A549 (cell line): ENCODE data around the gene INO80D. TPM values are rescaled to one million over a fixed set of nuclear protein-coding genes. Genes with fewer than 3 reads are reported as not detected.

ENCODE experiments used
- ATAC-seq, 2 experiments: fragments of 200-7000 bp in 1 of 2; fragments of >200 bp in 1 of 2; cut with Nextera tagmentation in 1 of 2; cut with Tn5 transposase in 1 of 2; 3 replicates each; pipeline versions ENCODE4 v1.8.0 to v1.9.1; 2018 to 2020; ENCODE audit warnings: mild to moderate bottlenecking in 1 of 2, moderate library complexity in 1 of 2
- CTCF ChIA-PET: fragments of 300-600 bp; sonication (Branson Sonifier 250); formaldehyde crosslinking; extraction: SDS; loops from one replicate; lab custom pipeline; 2021; ENCODE audit warnings: antibody characterized with exemption, inconsistent platforms; lab: Yijun Ruan, JAX
- POLR2A ChIA-PET: fragments of 350-600 bp; formaldehyde crosslinking; extraction: SDS; loops from one replicate; lab custom pipeline; 2021; ENCODE audit warnings: antibody characterized with exemption, inconsistent platforms; lab: Yijun Ruan, JAX
- DNase-seq, 2 experiments: peaks; one replicate each; pipeline versions ENCODE4 v3.0.0 to v3.0.0-alpha.2; 2011 to 2016; ENCODE audit warnings: low read depth in 1 of 2, low spot score in 1 of 2
- FAIRE-seq: peaks from 2 replicates; lab custom pipeline; 2011; peaks lifted over from hg19 to GRCh38; lab: Jason Lieb, UNC
- H3K27ac ChIP-seq, 2 experiments: fragments of >200 bp; sonication (Bioruptor Twin); formaldehyde crosslinking; 3 replicates each; pipeline ENCODE4 v1.5.1; 2016 to 2017
- H3K4me1 ChIP-seq: fragments of >200 bp; sonication (Bioruptor Twin); formaldehyde crosslinking; 3 replicates; pipeline ENCODE4 v1.6.1; 2016
- H3K4me2 ChIP-seq: fragments of >200 bp; sonication (Bioruptor Twin); formaldehyde crosslinking; 3 replicates; pipeline ENCODE4 v1.6.1; 2016
- H3K4me3 ChIP-seq: fragments of >200 bp; sonication (Bioruptor Twin); formaldehyde crosslinking; 3 replicates; pipeline ENCODE4 v1.5.1; 2016
- H3K9me3 ChIP-seq: fragments of >200 bp; sonication (Bioruptor Twin); formaldehyde crosslinking; 3 replicates; pipeline ENCODE4 v1.6.1; 2016
- BCL3 ChIP-seq: fragments of >200 bp; sonication (Bioruptor Twin); formaldehyde crosslinking; IDR thresholded peaks from 3 replicates; pipeline ENCODE4 v1.6.1; 2016
- CBX8 ChIP-seq: fragments of 200-600 bp; sonication (generic); IDR thresholded peaks from 2 replicates; pipeline ENCODE4 v1.6.1; 2016
- CEBPB ChIP-seq, 2 experiments: fragments of >200 bp in 1 of 2; sonication (Bioruptor Twin) in 1 of 2; formaldehyde crosslinking in 1 of 2; IDR thresholded peaks; 2 replicates each; pipeline ENCODE4 v1.6.1; 2012 to 2016
- EHMT2 ChIP-seq: fragments of 200-600 bp; sonication (generic); IDR thresholded peaks from 2 replicates; pipeline ENCODE4 v1.6.1; 2016; ENCODE audit warnings: antibody characterized with exemption, low read depth, mild to moderate bottlenecking, moderate library complexity
- ELK1 ChIP-seq: fragments of 150-350 bp; IDR thresholded peaks from 2 replicates; pipeline ENCODE4 v1.6.1; 2014; ENCODE audit warnings: low read depth, mild to moderate bottlenecking, low read length
- ESRRA ChIP-seq: fragments of 150-350 bp; IDR thresholded peaks from 2 replicates; pipeline ENCODE4 v1.6.1; 2014; ENCODE audit warnings: mild to moderate bottlenecking, low read length, borderline replicate concordance
- FOSL2 ChIP-seq, 2 experiments: fragments of 450-650 bp in 1 of 2; fragments of >200 bp in 1 of 2; sonication (Bioruptor Twin) in 1 of 2; formaldehyde crosslinking; IDR thresholded peaks; 2 replicates each; pipeline versions ENCODE4 v1.5.0 to v1.6.1; 2016 to 2020; ENCODE audit warnings: mild to moderate bottlenecking in 1 of 2, moderate library complexity in 1 of 2
- HEYL ChIP-seq: fragments of 250-450 bp; sonication (Bioruptor Pico); IDR thresholded peaks from 2 replicates; pipeline ENCODE4 v1.8.0; 2021; ENCODE audit warnings: mild to moderate bottlenecking, moderate library complexity
- HOXB5 ChIP-seq: fragments of 250-450 bp; sonication (Bioruptor Pico); IDR thresholded peaks from 2 replicates; pipeline ENCODE4 v1.5.0; 2020; ENCODE audit warnings: mild to moderate bottlenecking, moderate library complexity
- JUNB ChIP-seq: fragments of >200 bp; sonication (Bioruptor Twin); formaldehyde crosslinking; IDR thresholded peaks from 2 replicates; pipeline ENCODE4 v1.6.1; 2016
- KDM1A ChIP-seq: fragments of 200-600 bp; sonication (generic); IDR thresholded peaks from 2 replicates; pipeline ENCODE4 v1.6.1; 2016; ENCODE audit warnings: low read depth, mild to moderate bottlenecking
- KDM5A ChIP-seq: fragments of 200-600 bp; sonication (generic); IDR thresholded peaks from 2 replicates; pipeline ENCODE4 v1.6.1; 2016; ENCODE audit warnings: antibody characterized with exemption, mild to moderate bottlenecking
- MAFK ChIP-seq: fragments of 450-650 bp; IDR thresholded peaks from 2 replicates; pipeline ENCODE4 v1.6.1; 2014; ENCODE audit not compliant: partially characterized antibody
- NPAS2 ChIP-seq: fragments of 250-450 bp; sonication (Bioruptor Pico); IDR thresholded peaks from 2 replicates; pipeline ENCODE4 v1.8.0; 2022; ENCODE audit warnings: mild to moderate bottlenecking, moderate library complexity, borderline replicate concordance
- NR3C1 ChIP-seq: fragments of >200 bp; sonication (Bioruptor Twin); formaldehyde crosslinking; IDR thresholded peaks from 3 replicates; pipeline ENCODE4 v1.6.1; 2017
- PHF8 ChIP-seq: fragments of 200-600 bp; sonication (generic); IDR thresholded peaks from 2 replicates; pipeline ENCODE4 v1.6.1; 2016; ENCODE audit warnings: low read depth, mild to moderate bottlenecking, antibody characterized with exemption, moderate library complexity, borderline replicate concordance
- POLR2A ChIP-seq: IDR thresholded peaks from 2 replicates; pipeline ENCODE4 v1.6.1; 2012; ENCODE audit warnings: mild to moderate bottlenecking, low read length
- RCOR1 ChIP-seq: fragments of 150-350 bp; IDR thresholded peaks from 2 replicates; pipeline ENCODE4 v1.6.1; 2014; ENCODE audit warnings: antibody characterized with exemption, low read length, low read depth
- REST ChIP-seq: fragments of 200-600 bp; sonication (generic); IDR thresholded peaks from 2 replicates; pipeline ENCODE4 v1.6.1; 2016; ENCODE audit warnings: antibody characterized with exemption, mild to moderate bottlenecking, moderate library complexity
- SMC3 ChIP-seq: fragments of >200 bp; sonication (Bioruptor Twin); formaldehyde crosslinking; IDR thresholded peaks from 3 replicates; pipeline ENCODE4 v1.6.1; 2018; ENCODE audit warnings: inconsistent platforms
- SREBF2 ChIP-seq: fragments of 450-650 bp; IDR thresholded peaks from 2 replicates; pipeline ENCODE4 v1.6.1; 2014; ENCODE audit warnings: mild to moderate bottlenecking, moderate library complexity
- TFCP2L1 ChIP-seq: fragments of 250-450 bp; sonication (Bioruptor Pico); IDR thresholded peaks from 2 replicates; pipeline ENCODE4 v1.5.0; 2021; ENCODE audit warnings: mild to moderate bottlenecking
- ZC3H11A ChIP-seq: fragments of 450-650 bp; IDR thresholded peaks from 2 replicates; pipeline ENCODE4 v1.6.1; 2014; ENCODE audit warnings: antibody characterized with exemption, mild to moderate bottlenecking
- ZSCAN20 ChIP-seq: fragments of 250-450 bp; sonication (Bioruptor Pico); IDR thresholded peaks from 2 replicates; pipeline ENCODE4 v1.8.0; 2022; ENCODE audit warnings: mild to moderate bottlenecking, moderate library complexity
- WGBS: methylation state at CpG from one replicate; pipeline ENCODE4 v1.1.6; 2017; ENCODE audit errors: missing lambda C conversion rate; 5-methylcytosine and 5-hydroxymethylcytosine counted together
- polyA plus RNA-seq, 4 experiments: library from polyadenylated mRNA; depleted of rRNA in 3 of 4; stranded (reverse); fragments of >200 nt; fragmentation: RNase III in 1 of 4; extraction: RNeasy Plus Mini Kit Qiagen cat#74134 plus additional on column Dnase treatment in 1 of 4; gene quantifications; 2 replicates in 3 of 4; 3 replicates in 1 of 4; pipeline ENCODE4 v1.2.3, GENCODE V29; 2011 to 2017

Gene INO80D
- polyA plus RNA-seq, 2 of the 4 experiments (the other 2 are of a cell fraction): 1.4 to 5.0 TPM

- ChIA-PET POLR2A (no interaction called here), CTCF (interaction anchor here (0.7 to 2.2 kb wide), 3 partner anchors 9 to 56 kb away, joined by 3 to 9 read pairs (median 4); no protein-coding TSS in a partner anchor)
- Histone ChIP-seq H3K4me3 (no peak overlapping the region), H3K27ac (no peak overlapping the region), H3K9me3 (no peaks in the 10 kb centered on the region), H3K4me2 (no peak overlapping the region; the same call in 2 of the 3 replicates)
- ATAC-seq (no peak), DNase-seq (no peak), FAIRE-seq (no peak)
- TF ChIP-seq EHMT2: no peak
- no peak for TF ChIP-seq ZC3H11A
- no peak for TF ChIP-seq RCOR1
- no peak for TF ChIP-seq NPAS2 (CRISPR knock-in tag)
- no peak for TF ChIP-seq TFCP2L1 (CRISPR knock-in tag)
- TF ChIP-seq, all 56 proteins: peak for 0
- peaks cover 10% of the 10 kb centered on the region; the same call in 2 of the 3 replicates for H3K4me1 ChIP-seq
Observed at GRCh38 chr2:206088248-206088647, 2.3 kb upstream of the INO80D start.

DNA sequence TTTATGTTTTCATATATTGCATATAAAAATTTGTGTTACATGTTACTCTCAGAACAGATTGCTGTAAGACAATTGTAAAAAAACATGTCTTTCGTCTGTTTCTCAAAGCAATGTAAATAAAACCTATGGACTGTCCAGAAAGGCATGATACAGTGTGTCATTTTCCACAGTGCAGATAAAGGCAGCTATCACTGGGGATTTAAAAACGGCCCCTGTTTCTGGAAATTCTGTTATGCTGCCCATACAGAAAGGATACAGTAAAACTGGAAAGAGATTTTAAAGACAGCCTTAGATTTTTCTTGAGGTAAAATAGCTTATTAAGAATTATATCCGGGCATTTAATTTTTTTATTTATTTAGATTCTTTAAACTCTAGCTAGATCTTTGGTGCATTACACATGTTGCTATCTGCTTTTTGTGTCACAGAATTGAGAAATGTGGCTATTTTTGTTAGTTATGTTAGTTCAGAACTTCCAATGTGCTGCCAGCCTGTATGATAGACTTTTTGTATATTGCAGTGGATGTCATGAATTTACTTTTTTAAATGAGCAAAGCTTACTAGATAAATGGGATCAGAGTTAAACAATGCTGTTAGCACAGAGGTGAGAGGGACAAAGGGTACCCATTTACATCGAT is 859 bp upstream of the INO80D start:
- DNase-seq: peak in 1 of 2 experiments; percentile 13
- no peak for ATAC-seq
- CTCF ChIA-PET: interaction anchor here (1.7 kb wide), 1 partner anchor 10 kb away, joined by 7 read pairs; no protein-coding TSS in a partner anchor

More for the DNA sequence above, 859 bp upstream of the INO80D start:
- WGBS: 9% methylated on average over 4 of the region's 4 CpGs
- Histone ChIP-seq H3K4me2 (peak overlapping the region; percentile 93), H3K27ac (peak overlapping the region; percentile 99), H3K9me3 (no peaks in the 10 kb centered on the region), H3K4me1 (peaks cover 19% of the 10 kb centered on the region; the same call in 2 of the 3 replicates), H3K4me3 (peak overlapping the region; percentile 82)
- TF ChIP-seq ESRRA: no peak
- no peak for TF ChIP-seq JUNB
- TF ChIP-seq HEYL (CRISPR knock-in tag): no peak
- no peak for TF ChIP-seq PHF8
- TF ChIP-seq FOSL2 (IDR thresholded peaks at IDR 0.05): no peak
- no peak for TF ChIP-seq FOSL2 (CRISPR knock-in tag; IDR thresholded peaks at IDR 0.05)
- TF ChIP-seq KDM5A: no peak
- TF ChIP-seq ELK1: no peak
- TF ChIP-seq RCOR1: no peak
- no peak for TF ChIP-seq POLR2A
- TF ChIP-seq CBX8: no peak
- no peak for TF ChIP-seq CEBPB (IDR thresholded peaks at IDR 0.05)
- no peak for TF ChIP-seq ZSCAN20 (CRISPR knock-in tag)
- TF ChIP-seq BCL3: no peak
- TF ChIP-seq SMC3: no peak
- TF ChIP-seq KDM1A: no peak
- TF ChIP-seq HOXB5 (CRISPR knock-in tag): no peak
- TF ChIP-seq REST: no peak
- TF ChIP-seq MAFK: no peak
- no peak for TF ChIP-seq NR3C1
- TF ChIP-seq SREBF2: no peak
- POLR2A ChIA-PET: interaction anchor here (0.5 to 1.3 kb wide), 4 partner anchors 19 to 73 kb away, joined by 3 to 7 read pairs (median 6); partner anchors contain the start of genes EEF1B2 and NDUFS1
- no peak for FAIRE-seq
